ENCODE measurements around the gene CFB.

DNA sequence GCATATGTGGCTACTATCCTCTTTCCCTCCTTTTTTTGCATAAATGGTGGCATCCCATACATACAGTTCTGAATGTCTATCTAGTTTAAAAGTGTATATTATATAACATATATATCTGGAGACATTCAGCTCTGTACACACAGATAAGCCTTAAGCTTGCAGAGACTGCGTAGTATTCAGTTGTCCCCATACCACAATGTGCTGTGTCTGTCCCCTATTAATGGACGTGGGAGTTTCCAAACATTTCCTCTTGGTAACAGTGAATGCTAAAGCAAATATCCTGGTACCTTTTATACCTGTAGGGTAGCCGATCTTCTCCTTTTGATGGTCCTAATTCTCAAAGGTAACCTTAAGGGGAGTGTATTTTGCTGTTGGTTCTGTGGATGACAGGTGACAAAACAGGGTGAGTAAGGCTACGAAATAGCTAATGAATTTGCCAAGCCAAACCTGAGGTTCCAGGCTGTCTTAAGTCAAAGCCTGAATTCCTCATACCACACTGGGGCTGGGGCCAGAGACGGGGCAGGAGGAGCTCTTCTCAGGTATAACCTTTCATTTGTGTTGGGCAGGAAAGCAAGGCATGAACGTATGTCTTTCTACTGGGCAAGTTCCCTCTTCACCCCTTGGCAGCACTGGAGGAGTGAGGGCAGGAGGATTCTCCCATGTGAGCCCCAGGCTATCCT, 26.1 kb upstream of the CFB start:
- TF ChIP-seq POLR2A (IDR thresholded peaks at IDR 0.05; ENCODE audit: low read depth, low read length) (no peak), POLR2AphosphoS5 (IDR thresholded peaks at IDR 0.05; ENCODE audit: insufficient read depth, low read depth, low read length) (no peak), EZH2 (IDR thresholded peaks at IDR 0.05; ENCODE audit: borderline replicate concordance, low read depth, low read length, severe bottlenecking) (no peak), JUN (IDR thresholded peaks at IDR 0.05; ENCODE audit: borderline replicate concordance, insufficient read depth, insufficient read length, low read depth) (no peak), MYC (IDR thresholded peaks at IDR 0.05; ENCODE audit: low read depth, low read length) (no peak), GATA2 (IDR thresholded peaks at IDR 0.05; ENCODE audit: insufficient read depth, insufficient read length, low read depth, low read length) (no peak), FOS (IDR thresholded peaks at IDR 0.05; ENCODE audit: borderline replicate concordance, insufficient read depth, low read length) (no peak)
- TF ChIP-seq, protein P1, sequence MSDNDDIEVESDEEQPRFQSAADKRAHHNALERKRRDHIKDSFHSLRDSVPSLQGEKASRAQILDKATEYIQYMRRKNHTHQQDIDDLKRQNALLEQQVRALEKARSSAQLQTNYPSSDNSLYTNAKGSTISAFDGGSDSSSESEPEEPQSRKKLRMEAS (IDR thresholded peaks at IDR 0.05; ENCODE audit: insufficient read depth, insufficient read length) = no peak
- TF ChIP-seq, protein P2, sequence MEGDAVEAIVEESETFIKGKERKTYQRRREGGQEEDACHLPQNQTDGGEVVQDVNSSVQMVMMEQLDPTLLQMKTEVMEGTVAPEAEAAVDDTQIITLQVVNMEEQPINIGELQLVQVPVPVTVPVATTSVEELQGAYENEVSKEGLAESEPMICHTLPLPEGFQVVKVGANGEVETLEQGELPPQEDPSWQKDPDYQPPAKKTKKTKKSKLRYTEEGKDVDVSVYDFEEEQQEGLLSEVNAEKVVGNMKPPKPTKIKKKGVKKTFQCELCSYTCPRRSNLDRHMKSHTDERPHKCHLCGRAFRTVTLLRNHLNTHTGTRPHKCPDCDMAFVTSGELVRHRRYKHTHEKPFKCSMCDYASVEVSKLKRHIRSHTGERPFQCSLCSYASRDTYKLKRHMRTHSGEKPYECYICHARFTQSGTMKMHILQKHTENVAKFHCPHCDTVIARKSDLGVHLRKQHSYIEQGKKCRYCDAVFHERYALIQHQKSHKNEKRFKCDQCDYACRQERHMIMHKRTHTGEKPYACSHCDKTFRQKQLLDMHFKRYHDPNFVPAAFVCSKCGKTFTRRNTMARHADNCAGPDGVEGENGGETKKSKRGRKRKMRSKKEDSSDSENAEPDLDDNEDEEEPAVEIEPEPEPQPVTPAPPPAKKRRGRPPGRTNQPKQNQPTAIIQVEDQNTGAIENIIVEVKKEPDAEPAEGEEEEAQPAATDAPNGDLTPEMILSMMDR (IDR thresholded peaks at IDR 0.05; ENCODE audit: extremely low read depth in 1 of 2, insufficient read depth in 1 of 2, low read depth in 1 of 2, low read length in 2 of 2) = no peak
